Ectodermal cell (in vitro differentiated cells): Measurements from ENCODE around the gene INPP4B.
"Not testable (repeated sequence)": the region's sequence is repeated elsewhere in the genome, so short reads cannot be mapped to it uniquely, and the experiment has no call there.

Experiments used
- H3K27ac ChIP-seq: 2 replicates; pipeline ENCODE4 v1.7.0; 2013; ENCODE audit warnings: mild to moderate bottlenecking, low read depth, low read length; ENCODE audit not compliant: insufficient read depth, poor library complexity, severe bottlenecking
- H3K27me3 ChIP-seq: 2 replicates; pipeline ENCODE4 v1.7.0; 2013; ENCODE audit warnings: mild to moderate bottlenecking, low read length; ENCODE audit not compliant: insufficient read depth, control insufficient read depth, poor library complexity, severe bottlenecking
- H3K36me3 ChIP-seq: one replicate; pipeline ENCODE4 v1.7.0; 2013; ENCODE audit warnings: low read length; ENCODE audit not compliant: control insufficient read depth, insufficient read depth
- H3K4me1 ChIP-seq: one replicate; pipeline ENCODE4 v1.7.0; 2013; ENCODE audit warnings: low read length; ENCODE audit not compliant: control insufficient read depth, insufficient read depth
- H3K4me3 ChIP-seq: 2 replicates; pipeline ENCODE4 v1.7.0; 2013; ENCODE audit warnings: low read depth, low read length, control low read depth; ENCODE audit not compliant: insufficient read depth
- H3K9me3 ChIP-seq: 2 replicates; pipeline ENCODE4 v1.7.0; 2013; ENCODE audit warnings: mild to moderate bottlenecking, low read length, moderate library complexity; ENCODE audit not compliant: control insufficient read depth
- WGBS, 2 experiments: methylation state at CpG; one replicate each; pipeline ENCODE4 v1.1.7; 2013; ENCODE audit warnings: missing lambda C conversion rate in 2 of 2; 5-methylcytosine and 5-hydroxymethylcytosine counted together

INPP4B gene

GRCh38 chr4:142509881-142510280 is 336.2 kb downstream of the INPP4B start:
- Histone ChIP-seq H3K36me3 (no peaks in the 10 kb centered on the region), H3K4me3 (no peak overlapping the region), H3K9me3 (no peaks in the 10 kb centered on the region), H3K4me1 (no peaks in the 10 kb centered on the region), H3K27me3 (no peaks in the 10 kb centered on the region), H3K27ac (no peak overlapping the region)
- WGBS, 2 experiments = no CpG with 5 or more reads among the region's 1 CpG

DNA sequence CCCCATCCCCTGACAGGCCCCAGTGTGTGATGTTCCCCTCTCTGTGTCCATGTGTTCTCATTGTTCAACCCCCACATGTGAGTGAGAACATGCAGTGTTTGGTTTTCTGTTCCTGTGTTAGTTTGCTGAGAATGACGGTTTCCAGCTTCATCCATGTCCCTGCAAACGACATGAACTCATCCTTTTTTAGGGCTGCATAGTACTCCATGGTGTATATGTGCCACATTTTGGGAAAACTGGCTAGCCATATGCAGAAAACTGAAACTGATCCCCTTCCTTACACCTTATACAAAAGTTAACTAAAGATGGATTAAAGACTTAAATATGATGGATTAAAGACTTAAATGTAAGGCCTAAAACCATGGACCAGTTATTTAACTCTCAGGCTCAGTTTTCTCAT is 336.7 kb downstream of the INPP4B start:
- 88 to 94% methylated on average over 2 of the region's 2 CpGs for WGBS, 2 experiments
- H3K4me3 ChIP-seq, H3K27ac ChIP-seq, H3K4me1 ChIP-seq, H3K9me3 ChIP-seq, H3K27me3 ChIP-seq, H3K36me3 ChIP-seq: not testable (repeated sequence)

DNA sequence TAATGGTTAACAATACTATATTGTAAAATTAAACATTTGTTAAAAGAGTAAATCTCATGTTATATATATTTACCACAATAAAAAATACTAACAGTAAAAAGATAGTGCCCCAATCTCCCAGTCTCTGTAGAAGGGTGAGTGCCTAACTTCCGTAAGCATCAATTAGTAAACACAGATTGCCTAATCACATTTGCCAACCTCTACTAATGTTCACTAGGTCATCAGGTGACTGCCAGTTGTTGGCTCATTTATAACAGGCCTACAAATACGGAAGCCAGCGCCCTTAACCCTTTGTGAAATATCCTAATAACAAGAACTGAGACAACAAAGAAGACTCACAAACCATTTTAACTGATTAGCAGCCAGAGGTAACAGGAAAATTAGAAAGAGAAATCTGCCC is 345.1 kb downstream of the INPP4B start:
- Histone ChIP-seq H3K9me3 (no peaks in the 10 kb centered on the region), H3K27ac (no peak overlapping the region), H3K4me1 (no peaks in the 10 kb centered on the region), H3K4me3 (no peak overlapping the region), H3K27me3 (no peaks in the 10 kb centered on the region), H3K36me3 (no peaks in the 10 kb centered on the region)
- WGBS, 2 experiments = 97 to 98% methylated on average over 3 of the region's 3 CpGs

GRCh38 chr4:142497606-142498005 is 348.5 kb downstream of the INPP4B start:
- H3K27ac ChIP-seq = no peak overlapping the region
- H3K4me3 ChIP-seq = no peak overlapping the region
- no peaks in the 10 kb centered on the region for H3K9me3 ChIP-seq
- H3K4me1 ChIP-seq = no peaks in the 10 kb centered on the region
- H3K36me3 ChIP-seq = no peaks in the 10 kb centered on the region
- no peaks in the 10 kb centered on the region for H3K27me3 ChIP-seq

DNA sequence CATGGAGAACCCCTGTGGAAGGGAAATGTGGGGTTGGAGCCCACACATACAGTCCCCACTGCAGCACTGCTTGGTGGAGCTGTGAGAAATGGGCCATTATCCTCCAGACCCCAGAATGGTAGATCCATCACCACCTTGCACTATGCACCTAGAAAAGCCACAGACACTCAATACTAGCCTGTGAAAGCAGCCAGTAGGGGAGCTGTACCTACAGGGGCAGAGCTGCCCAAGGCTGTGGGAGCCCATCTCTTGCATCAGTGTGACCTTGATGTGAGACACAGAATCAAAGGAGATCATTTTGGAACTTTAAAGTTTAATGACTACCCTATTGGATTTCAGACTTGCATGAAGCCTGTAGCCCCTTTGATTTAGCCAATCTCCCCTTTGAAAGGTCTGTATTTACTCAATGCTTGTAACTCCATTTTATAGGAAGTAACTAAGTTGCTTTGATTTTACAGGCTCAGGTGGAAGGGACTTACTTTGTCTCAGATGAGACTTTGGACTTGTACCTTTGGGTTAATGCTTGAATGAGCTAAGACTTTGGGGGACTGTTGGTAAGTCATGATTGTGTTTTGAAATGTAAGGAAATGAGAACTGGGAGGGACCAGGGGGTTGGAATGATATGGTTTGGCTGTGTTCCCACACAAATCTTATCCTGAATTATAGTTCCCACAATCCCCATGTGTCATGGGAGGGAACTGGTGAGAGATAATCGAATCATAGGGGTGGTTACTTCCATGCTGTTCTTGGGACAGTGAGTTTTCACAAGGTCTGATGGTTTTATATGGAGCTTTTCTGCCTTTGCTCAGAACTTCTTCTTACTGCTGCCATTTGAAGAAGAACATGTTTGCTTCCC is 352.6 kb downstream of the INPP4B start:
- H3K9me3 ChIP-seq = no peaks in the 10 kb centered on the region
- no peaks in the 10 kb centered on the region for H3K36me3 ChIP-seq
- no peaks in the 10 kb centered on the region for H3K4me1 ChIP-seq
- H3K27me3 ChIP-seq = no peaks in the 10 kb centered on the region
- WGBS, 2 experiments = 83 to 93% methylated on average over 1 of the region's 1 CpG
- no peak overlapping the region for H3K27ac ChIP-seq
- H3K4me3 ChIP-seq = no peak overlapping the region

DNA sequence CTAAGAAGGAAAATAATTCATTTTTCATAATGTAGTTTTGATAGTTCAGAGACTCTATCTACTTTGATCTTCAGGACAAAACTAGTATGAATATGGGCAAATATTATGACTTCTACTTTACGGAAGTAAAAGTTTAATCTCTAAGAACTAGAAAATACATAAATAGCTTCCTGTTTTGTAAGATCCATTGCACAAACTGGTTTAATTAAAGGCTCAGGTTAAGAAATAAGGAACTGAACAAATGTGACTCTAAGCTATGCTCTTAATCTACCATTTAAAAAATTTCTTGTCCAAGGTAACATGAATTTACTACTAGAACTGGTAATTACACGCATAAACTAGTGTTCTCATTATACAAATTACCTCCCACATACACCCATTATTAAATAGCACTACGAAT is 360.6 kb downstream of the INPP4B start:
- WGBS, 2 experiments = 91 to 96% methylated on average over 2 to 3 of the region's 3 CpGs
- Histone ChIP-seq H3K36me3 (no peaks in the 10 kb centered on the region), H3K4me1 (no peaks in the 10 kb centered on the region), H3K27ac (no peak overlapping the region), H3K9me3 (no peaks in the 10 kb centered on the region), H3K27me3 (no peaks in the 10 kb centered on the region), H3K4me3 (no peak overlapping the region)

- H3K27ac ChIP-seq = no peak overlapping the region
- H3K27me3 ChIP-seq = no peaks in the 10 kb centered on the region
- WGBS, 2 experiments = 100% methylated on average over 1 of the region's 1 CpG
Measured at GRCh38 chr4:142480244-142480643, 365.9 kb downstream of the INPP4B start.

DNA sequence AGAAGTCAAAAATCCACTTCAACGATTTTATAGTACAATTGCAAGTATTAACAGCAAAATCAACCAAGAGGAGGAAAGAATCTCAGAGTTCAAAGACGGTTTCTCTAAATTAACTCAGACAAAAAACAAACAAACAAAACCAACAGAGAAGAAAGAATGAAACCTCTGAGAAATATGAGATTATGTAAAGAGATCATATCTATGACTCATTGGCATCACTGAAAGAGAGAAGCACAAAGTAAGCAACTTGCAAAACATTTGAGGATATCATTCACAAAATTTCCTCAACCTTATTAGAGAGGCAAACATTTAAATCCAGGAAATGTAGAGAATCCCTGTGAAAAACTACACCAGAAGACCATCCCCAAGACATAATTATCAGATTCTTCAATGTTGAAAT is 370.4 kb downstream of the INPP4B start:
- no peaks in the 10 kb centered on the region for H3K27me3 ChIP-seq
- H3K27ac ChIP-seq = no peak overlapping the region
- no peak overlapping the region for H3K4me3 ChIP-seq
- no peaks in the 10 kb centered on the region for H3K4me1 ChIP-seq
- H3K9me3 ChIP-seq = no peaks in the 10 kb centered on the region
- 88 to 92% methylated on average over 1 of the region's 2 CpGs for WGBS, 2 experiments
- H3K36me3 ChIP-seq = no peaks in the 10 kb centered on the region

More at GRCh38 chr4:142480244-142480643, 365.9 kb downstream of the INPP4B start:
- Histone ChIP-seq H3K4me3 (no peak overlapping the region), H3K4me1 (no peaks in the 10 kb centered on the region), H3K36me3 (no peaks in the 10 kb centered on the region), H3K9me3 (no peaks in the 10 kb centered on the region)

DNA sequence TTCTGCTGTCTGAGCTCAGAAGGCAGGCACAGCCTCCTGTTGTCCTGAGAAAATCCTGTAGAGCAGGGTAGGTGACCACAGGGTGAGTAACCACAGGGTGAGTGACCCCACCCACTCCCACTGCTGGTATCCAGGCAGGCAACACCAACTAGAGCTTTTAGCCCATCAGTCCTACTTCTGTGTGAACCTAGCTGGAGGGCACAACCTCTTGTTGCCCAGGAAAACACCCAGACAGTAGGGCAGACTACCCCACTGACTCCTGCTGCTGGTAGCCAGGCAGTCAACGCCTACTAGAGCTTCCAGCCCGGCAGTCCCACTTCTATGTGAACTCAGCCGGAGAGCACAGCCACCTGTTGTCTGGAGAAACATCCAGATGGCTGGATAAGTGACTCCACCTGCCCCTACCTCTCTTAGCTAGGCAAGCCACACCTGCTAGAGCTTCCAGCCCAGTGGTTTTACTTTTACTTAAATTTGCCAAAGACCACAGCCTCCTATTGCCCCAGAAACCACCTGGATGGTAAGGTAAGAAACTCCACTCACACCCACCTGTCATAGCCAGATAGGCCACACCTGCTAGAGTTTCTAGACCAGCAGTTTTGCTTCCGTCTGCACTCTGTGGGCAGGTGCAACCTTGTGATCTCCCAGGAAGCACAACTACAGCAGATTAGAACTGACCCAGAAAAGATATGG is 371.6 kb downstream of the INPP4B start:
- no peaks in the 10 kb centered on the region for H3K36me3 ChIP-seq
- no peak overlapping the region for H3K27ac ChIP-seq
- WGBS, 2 experiments = 95 to 96% methylated on average over 4 of the region's 4 CpGs

GRCh38 chr4:142473960-142474338 is 372.2 kb downstream of the INPP4B start:
- WGBS, 2 experiments = 91% methylated on average over 4 of the region's 4 CpGs
- no peaks in the 10 kb centered on the region for H3K27me3 ChIP-seq
- no peaks in the 10 kb centered on the region for H3K4me1 ChIP-seq
- H3K27ac ChIP-seq = no peak overlapping the region
- no peaks in the 10 kb centered on the region for H3K36me3 ChIP-seq
- no peaks in the 10 kb centered on the region for H3K9me3 ChIP-seq
- H3K4me3 ChIP-seq = no peak overlapping the region

More for the DNA sequence above, 371.6 kb downstream of the INPP4B start:
- no peak overlapping the region for H3K4me3 ChIP-seq
- no peaks in the 10 kb centered on the region for H3K27me3 ChIP-seq
- H3K9me3 ChIP-seq = no peaks in the 10 kb centered on the region
- no peaks in the 10 kb centered on the region for H3K4me1 ChIP-seq
